HCT116 (cell line): Measurements from ENCODE around the gene RASGEF1B. TPM values are rescaled to one million over a fixed set of nuclear protein-coding genes. Genes with fewer than 3 reads are reported as not detected.

Source experiments
- ATAC-seq: fragments of 200-7000 bp; cut with Tn5 transposase; 2 replicates; pipeline ENCODE4 v1.9.1; 2020; ENCODE audit warnings: mild to moderate bottlenecking, moderate library complexity
- BruUV-seq: library from RNA; stranded (reverse); fragments of 400-500 nt; replicated peaks from 2 replicates; lab custom pipeline; 2021; lab: Mats Ljungman, UMichigan
- CTCF ChIA-PET: fragments of 300-600 bp; sonication (Branson Sonifier 250); formaldehyde crosslinking; loops from one replicate; lab custom pipeline; 2021; ENCODE audit warnings: antibody characterized with exemption; lab: Charles Lee
- POLR2A ChIA-PET: fragments of 300-600, 350-600 bp; sonication (Branson Sonifier 250); formaldehyde crosslinking; loops from one replicate; lab custom pipeline; 2021; ENCODE audit warnings: antibody characterized with exemption; lab: Charles Lee
- RAD21 ChIA-PET, 2 experiments: fragments of 300-600 bp; sonication (Branson Sonifier 250); formaldehyde crosslinking; loops; one replicate each; lab custom pipeline; 2023; ENCODE audit warnings: low total read pairs in 2 of 2; ENCODE audit not compliant: uncharacterized antibody in 2 of 2, unreplicated experiment in 2 of 2, low non-redundant PET in 1 of 2; lab: Charles Lee
- DNase-seq: peaks from one replicate; pipeline ENCODE4 v3.0.0-alpha.2; 2010; ENCODE audit warnings: low read depth, low spot score
- H2AFZ ChIP-seq: fragments of 200-600 bp; shearing (Covaris generic), sonication (generic); 2 replicates; pipeline ENCODE4 v1.6.1; 2017; ENCODE audit warnings: low read depth, mixed run types, mixed read lengths, antibody characterized with exemption, low read length; ENCODE audit not compliant: poor library complexity, severe bottlenecking
- H3K27ac ChIP-seq: 2 replicates; pipeline ENCODE4 v1.5.1; 2012; ENCODE audit warnings: low read depth, low read length
- H3K27me3 ChIP-seq: fragments of 200-600 bp; sonication (generic); 2 replicates; pipeline ENCODE4 v1.6.1; 2016; ENCODE audit warnings: mixed run types, low read length, mixed read lengths; ENCODE audit not compliant: insufficient read depth
- H3K36me3 ChIP-seq, 2 experiments: fragments of 200-500 bp in 1 of 2; fragments of 200-600 bp in 1 of 2; sonication (Bioruptor generic) in 1 of 2; sonication (generic) in 1 of 2; 2 replicates each; pipeline versions ENCODE4 v1.5.1 to v1.6.1; 2014 to 2016; ENCODE audit warnings: low read length in 2 of 2, inconsistent platforms in 1 of 2, mixed read lengths in 1 of 2, mixed run types in 1 of 2; ENCODE audit not compliant: insufficient read depth in 2 of 2, control insufficient read depth in 1 of 2
- H3K4me1 ChIP-seq, 2 experiments: fragments of 200-600 bp in 1 of 2; sonication (generic) in 1 of 2; 2 replicates each; pipeline versions ENCODE4 v1.5.1 to v1.6.1; 2012 to 2017; ENCODE audit warnings: low read length in 2 of 2, inconsistent platforms in 1 of 2, mild to moderate bottlenecking in 1 of 2, mixed read lengths in 1 of 2, mixed run types in 1 of 2, moderate library complexity in 1 of 2; ENCODE audit not compliant: insufficient read depth in 2 of 2, control insufficient read depth in 1 of 2
- H3K4me2 ChIP-seq: fragments of 200-600 bp; sonication (generic); 2 replicates; pipeline ENCODE4 v1.6.1; 2017; ENCODE audit warnings: mixed run types, low read length, mixed read lengths
- H3K4me3 ChIP-seq, 2 experiments: fragments of 200-600 bp in 1 of 2; sonication (generic) in 1 of 2; replicated peaks in 1 of 2; 2 replicates each; pipeline ENCODE4 v1.5.1; 2011 to 2016; ENCODE audit warnings: low read length in 2 of 2, control low read depth in 1 of 2, low read depth in 1 of 2, mild to moderate bottlenecking in 1 of 2, mixed read lengths in 1 of 2, mixed run types in 1 of 2
- H3K79me2 ChIP-seq: fragments of 200-600 bp; sonication (generic); 2 replicates; pipeline ENCODE4 v1.6.1; 2017; ENCODE audit warnings: mild to moderate bottlenecking, mixed run types, low read length, moderate library complexity, mixed read lengths; ENCODE audit not compliant: insufficient read depth
- H3K9ac ChIP-seq: fragments of 200-600 bp; sonication (generic); 2 replicates; pipeline ENCODE4 v1.6.1; 2016; ENCODE audit warnings: low read length, mixed read lengths
- H3K9me2 ChIP-seq: fragments of 200-600 bp; sonication (generic), shearing (Covaris generic); 2 replicates; pipeline ENCODE4 v1.6.1; 2017; ENCODE audit warnings: mixed run types, mild to moderate bottlenecking, moderate library complexity; ENCODE audit not compliant: insufficient read depth
- H3K9me3 ChIP-seq, 2 experiments: fragments of 200-500 bp in 1 of 2; fragments of 200-600 bp in 1 of 2; sonication (Bioruptor generic) in 1 of 2; sonication (generic) in 1 of 2; 2 replicates each; pipeline ENCODE4 v1.6.1; 2014 to 2017; ENCODE audit warnings: low read length in 2 of 2, mixed read lengths in 2 of 2, inconsistent platforms in 1 of 2, low read depth in 1 of 2, mild to moderate bottlenecking in 1 of 2, mixed run types in 1 of 2, moderate library complexity in 1 of 2; ENCODE audit not compliant: control insufficient read depth in 1 of 2, insufficient read depth in 1 of 2
- H4K20me1 ChIP-seq: fragments of 200-600 bp; sonication (generic), shearing (Covaris generic); 2 replicates; pipeline ENCODE4 v1.6.1; 2017; ENCODE audit warnings: mixed run types, mild to moderate bottlenecking, moderate library complexity; ENCODE audit not compliant: insufficient read depth
- CBX3 ChIP-seq: IDR thresholded peaks from 2 replicates; pipeline ENCODE4 v1.6.1; 2012; ENCODE audit warnings: low read depth
- EGR1 ChIP-seq: IDR thresholded peaks from 2 replicates; pipeline ENCODE4 v1.6.1; 2012; ENCODE audit warnings: low read depth
- JUND ChIP-seq: IDR thresholded peaks from 2 replicates; pipeline ENCODE4 v1.6.1; 2012
- POLR2A ChIP-seq: IDR thresholded peaks from 2 replicates; pipeline ENCODE4 v1.7.0; 2011; ENCODE audit warnings: borderline replicate concordance; ENCODE audit not compliant: insufficient read depth, insufficient read length; ENCODE audit errors: extremely low read depth
- YY1 ChIP-seq: IDR thresholded peaks from 2 replicates; pipeline ENCODE4 v1.6.1; 2011; ENCODE audit warnings: low read length, low read depth, moderate library complexity, mild to moderate bottlenecking; ENCODE audit not compliant: insufficient replicate concordance; ENCODE audit errors: extremely low read depth
- intact Hi-C: fragments of 100-400 bp; cut with micrococcal nuclease; formaldehyde crosslinking; loops from 2 replicates; pipeline ENCODE4 v1.10.0; 2022
- total RNA-seq: library from RNA; stranded (reverse); gene quantifications from one replicate; pipeline ENCODE4 v1.2.1, GENCODE V29; 2021; ENCODE audit not compliant: unreplicated experiment
- TF ChIP-seq, protein P1 (sequence below): IDR thresholded peaks from 2 replicates; pipeline ENCODE4 v1.6.1; 2012; ENCODE audit warnings: low read depth
- TF ChIP-seq, protein P2 (sequence below), 3 experiments: fragments of 200-600 bp in 1 of 3; sonication (generic) in 1 of 3; IDR thresholded peaks in 2 of 3; conservative IDR thresholded peaks in 1 of 3; 2 replicates each; pipeline ENCODE4 v1.5.1; 2012 to 2017; ENCODE audit warnings: low read depth in 2 of 3, low read length in 2 of 3, antibody characterized with exemption in 1 of 3, borderline replicate concordance in 1 of 3, control low read depth in 1 of 3, mild to moderate bottlenecking in 1 of 3, mixed read lengths in 1 of 3, mixed run types in 1 of 3, moderate library complexity in 1 of 3; ENCODE audit not compliant: insufficient read depth in 1 of 3

The RASGEF1B gene
- total RNA-seq, 1 experiment from 2014 or later = 0.25 TPM

DNA sequence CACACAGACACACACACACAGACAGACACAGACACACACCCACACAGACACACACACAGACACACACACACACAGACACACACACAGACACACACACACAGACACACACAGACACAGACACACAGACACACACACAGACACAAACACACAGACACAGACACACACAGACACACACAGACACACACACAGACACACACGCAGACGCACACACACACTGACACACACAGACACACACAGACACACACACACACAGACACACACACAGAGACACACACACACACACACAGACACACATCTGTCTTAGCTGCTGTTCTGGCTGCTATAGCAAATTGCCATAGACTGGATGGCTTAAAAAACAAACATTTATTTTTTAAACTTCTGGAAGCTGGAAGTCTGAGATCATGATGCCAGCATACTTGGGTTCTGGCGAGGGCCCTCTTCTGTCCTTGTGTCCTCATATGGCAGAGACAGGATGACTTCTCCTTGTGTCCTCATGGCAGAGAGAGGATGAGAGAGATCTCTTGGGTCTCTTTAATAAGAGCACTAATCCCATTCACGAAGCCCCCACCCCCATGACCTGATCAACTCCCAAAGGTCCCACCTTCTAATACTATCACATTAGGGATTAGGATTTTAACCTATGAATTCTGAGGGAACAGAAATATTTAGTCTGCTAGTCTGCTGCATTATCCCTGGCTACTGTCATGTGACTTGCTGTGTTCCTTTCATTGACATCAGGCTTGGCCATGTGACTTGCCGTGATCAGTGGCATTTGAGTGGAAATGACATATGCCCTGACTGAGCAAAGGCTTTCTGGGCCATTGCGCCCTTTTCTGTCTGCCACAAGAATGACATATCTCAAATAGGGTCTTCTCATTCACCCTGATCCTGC is 32.7 kb upstream of the RASGEF1B start:
- no peak overlapping the region for H3K4me2 ChIP-seq
- H3K27me3 ChIP-seq = peaks cover 41% of the 10 kb centered on the region; the same call in 1 of the 2 replicates
- H3K4me1 ChIP-seq = no peaks in the 10 kb centered on the region
- no TSS peak for BruUV-seq
- no peak overlapping the region for H3K9ac ChIP-seq
- no peaks in the 10 kb centered on the region for H4K20me1 ChIP-seq
- H3K27ac ChIP-seq = no peak overlapping the region
- CTCF ChIA-PET = no interaction called here
- ATAC-seq (no peak), DNase-seq (no peak)
- H3K4me3 ChIP-seq = no peak overlapping the region
- RAD21 ChIA-PET = no interaction called here
- intact Hi-C loops = no loop called here
- H3K9me3 ChIP-seq = no peaks in the 10 kb centered on the region
- POLR2A ChIA-PET = no interaction called here
- H2AFZ ChIP-seq = no peak overlapping the region
- H3K36me3 ChIP-seq = no peaks in the 10 kb centered on the region
- no peaks in the 10 kb centered on the region for H3K9me2 ChIP-seq
- no peaks in the 10 kb centered on the region for H3K79me2 ChIP-seq
- TF ChIP-seq, protein P1, sequence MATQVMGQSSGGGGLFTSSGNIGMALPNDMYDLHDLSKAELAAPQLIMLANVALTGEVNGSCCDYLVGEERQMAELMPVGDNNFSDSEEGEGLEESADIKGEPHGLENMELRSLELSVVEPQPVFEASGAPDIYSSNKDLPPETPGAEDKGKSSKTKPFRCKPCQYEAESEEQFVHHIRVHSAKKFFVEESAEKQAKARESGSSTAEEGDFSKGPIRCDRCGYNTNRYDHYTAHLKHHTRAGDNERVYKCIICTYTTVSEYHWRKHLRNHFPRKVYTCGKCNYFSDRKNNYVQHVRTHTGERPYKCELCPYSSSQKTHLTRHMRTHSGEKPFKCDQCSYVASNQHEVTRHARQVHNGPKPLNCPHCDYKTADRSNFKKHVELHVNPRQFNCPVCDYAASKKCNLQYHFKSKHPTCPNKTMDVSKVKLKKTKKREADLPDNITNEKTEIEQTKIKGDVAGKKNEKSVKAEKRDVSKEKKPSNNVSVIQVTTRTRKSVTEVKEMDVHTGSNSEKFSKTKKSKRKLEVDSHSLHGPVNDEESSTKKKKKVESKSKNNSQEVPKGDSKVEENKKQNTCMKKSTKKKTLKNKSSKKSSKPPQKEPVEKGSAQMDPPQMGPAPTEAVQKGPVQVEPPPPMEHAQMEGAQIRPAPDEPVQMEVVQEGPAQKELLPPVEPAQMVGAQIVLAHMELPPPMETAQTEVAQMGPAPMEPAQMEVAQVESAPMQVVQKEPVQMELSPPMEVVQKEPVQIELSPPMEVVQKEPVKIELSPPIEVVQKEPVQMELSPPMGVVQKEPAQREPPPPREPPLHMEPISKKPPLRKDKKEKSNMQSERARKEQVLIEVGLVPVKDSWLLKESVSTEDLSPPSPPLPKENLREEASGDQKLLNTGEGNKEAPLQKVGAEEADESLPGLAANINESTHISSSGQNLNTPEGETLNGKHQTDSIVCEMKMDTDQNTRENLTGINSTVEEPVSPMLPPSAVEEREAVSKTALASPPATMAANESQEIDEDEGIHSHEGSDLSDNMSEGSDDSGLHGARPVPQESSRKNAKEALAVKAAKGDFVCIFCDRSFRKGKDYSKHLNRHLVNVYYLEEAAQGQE = no peak
- TF ChIP-seq YY1 (no peak), JUND (no peak), EGR1 (no peak), CBX3 (no peak), POLR2A (no peak)
- TF ChIP-seq, protein P2, sequence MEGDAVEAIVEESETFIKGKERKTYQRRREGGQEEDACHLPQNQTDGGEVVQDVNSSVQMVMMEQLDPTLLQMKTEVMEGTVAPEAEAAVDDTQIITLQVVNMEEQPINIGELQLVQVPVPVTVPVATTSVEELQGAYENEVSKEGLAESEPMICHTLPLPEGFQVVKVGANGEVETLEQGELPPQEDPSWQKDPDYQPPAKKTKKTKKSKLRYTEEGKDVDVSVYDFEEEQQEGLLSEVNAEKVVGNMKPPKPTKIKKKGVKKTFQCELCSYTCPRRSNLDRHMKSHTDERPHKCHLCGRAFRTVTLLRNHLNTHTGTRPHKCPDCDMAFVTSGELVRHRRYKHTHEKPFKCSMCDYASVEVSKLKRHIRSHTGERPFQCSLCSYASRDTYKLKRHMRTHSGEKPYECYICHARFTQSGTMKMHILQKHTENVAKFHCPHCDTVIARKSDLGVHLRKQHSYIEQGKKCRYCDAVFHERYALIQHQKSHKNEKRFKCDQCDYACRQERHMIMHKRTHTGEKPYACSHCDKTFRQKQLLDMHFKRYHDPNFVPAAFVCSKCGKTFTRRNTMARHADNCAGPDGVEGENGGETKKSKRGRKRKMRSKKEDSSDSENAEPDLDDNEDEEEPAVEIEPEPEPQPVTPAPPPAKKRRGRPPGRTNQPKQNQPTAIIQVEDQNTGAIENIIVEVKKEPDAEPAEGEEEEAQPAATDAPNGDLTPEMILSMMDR (IDR thresholded peaks at IDR 0.05 in 2 of 3, conservative IDR thresholded peaks at IDR 0.05 in 1 of 3; ENCODE audit: borderline replicate concordance in 1 of 3, insufficient read depth in 1 of 3, low read depth in 2 of 3, low read length in 2 of 3) = no peak
